ENCODE results near the gene CKMT2.

Gene CKMT2

DNA sequence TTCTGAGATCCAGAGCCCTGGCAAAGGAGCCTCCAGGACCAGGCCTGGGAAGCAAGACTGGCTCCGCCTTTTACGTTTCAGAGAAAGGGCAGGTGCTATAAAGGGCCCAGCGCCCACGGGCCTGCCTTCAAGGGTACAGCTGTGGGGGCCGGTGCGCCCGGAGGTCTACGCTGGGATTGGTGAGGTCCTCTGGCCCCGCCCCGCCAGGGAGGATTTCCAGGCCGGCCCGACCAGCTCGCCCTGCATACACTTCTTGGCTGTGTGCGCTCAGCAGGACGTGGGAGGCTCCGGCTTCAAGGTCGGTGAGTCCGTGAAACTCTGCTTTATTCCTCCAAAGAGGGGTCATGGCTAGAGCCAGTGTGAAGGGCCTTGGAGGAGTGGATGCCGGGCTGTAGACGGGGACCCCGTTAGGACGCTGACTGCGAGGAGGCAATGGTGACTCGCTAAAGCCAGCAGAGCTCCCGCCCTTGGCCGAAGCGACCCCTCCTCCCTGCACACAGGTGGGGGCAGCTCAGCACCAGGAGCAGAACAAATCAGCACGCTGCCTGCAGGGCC, at the start of gene CKMT2:
CKMT2 (plus strand) TSS at position 243 of the 555 bp plus-strand sequence. CDS start 17,811 bp downstream, outside the sequence.
- no peak for FAIRE-seq

GRCh38 chr5:81183811-81184748, 49.0 kb upstream of the CKMT2 start:
- no peak for FAIRE-seq

DNA sequence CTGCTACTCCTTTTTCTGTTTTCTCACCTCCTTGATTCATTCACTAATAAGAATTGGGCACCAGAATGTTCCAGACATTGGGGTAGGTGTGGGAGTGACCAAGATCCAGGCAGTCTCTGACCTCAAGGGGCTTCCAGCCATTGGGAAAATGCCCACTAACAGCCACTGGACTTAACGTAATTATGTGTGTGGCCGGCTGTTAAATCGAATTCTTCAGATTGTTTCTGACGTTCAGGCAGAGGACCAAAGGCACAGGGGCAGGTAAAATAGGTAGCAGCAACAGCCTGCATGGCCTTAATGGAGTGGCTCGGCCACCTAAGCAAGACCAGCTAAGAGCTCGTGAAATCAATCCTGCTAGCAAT, 48.4 kb upstream of the CKMT2 start:
- no peak for FAIRE-seq

GRCh38 chr5:81187885-81188284, 45.2 kb upstream of the CKMT2 start:
- FAIRE-seq: no peak

GRCh38 chr5:81188962-81189361, 44.2 kb upstream of the CKMT2 start:
- no peak for FAIRE-seq

GRCh38 chr5:81189875-81190498, 43.1 kb upstream of the CKMT2 start:
- FAIRE-seq: no peak

GRCh38 chr5:81191726-81192372, 41.3 kb upstream of the CKMT2 start:
- no peak for FAIRE-seq

- no peak for FAIRE-seq
Measured at GRCh38 chr5:81192373-81192750, 40.8 kb upstream of the CKMT2 start.

GRCh38 chr5:81194633-81195334, 38.3 kb upstream of the CKMT2 start:
- no peak for FAIRE-seq

DNA sequence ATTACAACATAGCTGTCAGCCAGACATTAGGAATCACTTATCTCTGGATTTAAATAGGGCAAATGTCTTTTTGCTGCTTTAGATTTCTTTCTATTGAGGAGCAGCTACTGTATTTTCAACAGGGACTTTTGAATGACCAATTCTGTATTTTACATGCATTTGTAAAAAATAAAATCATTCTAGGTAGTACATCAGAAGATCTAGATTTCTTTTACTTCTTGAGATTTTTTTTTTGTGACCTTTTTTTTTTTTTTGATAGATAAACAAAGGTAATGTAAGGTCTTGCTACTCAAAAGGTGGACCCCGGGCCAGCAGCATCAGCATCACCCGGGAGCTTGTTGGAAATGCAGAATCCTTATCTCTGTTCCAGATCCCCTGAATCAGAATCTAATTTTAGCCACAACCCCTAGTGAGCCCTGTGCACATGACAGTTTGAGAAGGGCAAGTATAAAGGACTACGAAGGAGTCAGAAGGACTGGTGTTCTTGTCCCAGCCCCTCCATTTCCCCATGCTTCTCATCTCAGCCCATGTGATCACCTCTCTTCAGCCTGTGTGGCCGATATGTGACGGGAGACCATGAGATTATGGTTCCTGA, 37.7 kb upstream of the CKMT2 start:
- FAIRE-seq: no peak

DNA sequence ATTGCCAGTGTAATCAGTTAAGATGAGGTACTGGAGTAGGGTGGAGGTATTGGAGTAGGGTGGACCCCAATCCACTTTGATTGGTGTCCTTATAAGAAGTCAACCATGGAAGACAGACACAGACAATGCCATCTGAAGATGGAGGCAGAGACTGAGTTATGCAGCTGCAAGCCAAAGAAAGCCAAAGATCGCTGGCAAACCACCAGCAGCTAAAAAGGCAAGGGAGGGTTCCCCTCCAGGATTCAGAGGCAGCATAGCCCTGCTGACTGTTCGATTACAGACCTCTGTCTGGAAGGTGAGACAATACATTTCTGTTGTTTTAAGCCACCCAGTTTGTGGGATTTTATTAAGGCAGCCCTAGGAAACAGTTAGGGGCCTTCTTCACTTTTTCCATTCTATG, 30.5 kb upstream of the CKMT2 start:
- FAIRE-seq: no peak

GRCh38 chr5:81203729-81204128, 29.4 kb upstream of the CKMT2 start:
- no peak for FAIRE-seq

DNA sequence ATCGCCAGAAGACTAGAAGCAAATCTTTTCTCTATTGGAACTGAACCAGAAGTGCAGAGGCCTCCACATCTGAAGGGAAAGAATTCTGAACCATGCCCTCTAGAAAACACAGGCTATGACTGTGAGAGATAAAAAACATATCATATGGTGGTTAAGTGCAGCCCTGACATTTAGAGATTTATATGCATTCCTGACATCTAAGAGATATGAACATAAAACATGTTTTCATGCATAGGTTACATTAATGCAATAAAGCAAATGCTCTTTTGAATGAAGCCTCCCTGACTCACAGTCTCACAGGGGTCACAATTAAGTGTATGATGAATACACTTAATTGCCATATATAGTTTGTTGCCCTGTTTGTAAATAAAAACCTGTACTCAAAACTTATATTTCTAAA, 28.9 kb upstream of the CKMT2 start:
- no peak for FAIRE-seq

DNA sequence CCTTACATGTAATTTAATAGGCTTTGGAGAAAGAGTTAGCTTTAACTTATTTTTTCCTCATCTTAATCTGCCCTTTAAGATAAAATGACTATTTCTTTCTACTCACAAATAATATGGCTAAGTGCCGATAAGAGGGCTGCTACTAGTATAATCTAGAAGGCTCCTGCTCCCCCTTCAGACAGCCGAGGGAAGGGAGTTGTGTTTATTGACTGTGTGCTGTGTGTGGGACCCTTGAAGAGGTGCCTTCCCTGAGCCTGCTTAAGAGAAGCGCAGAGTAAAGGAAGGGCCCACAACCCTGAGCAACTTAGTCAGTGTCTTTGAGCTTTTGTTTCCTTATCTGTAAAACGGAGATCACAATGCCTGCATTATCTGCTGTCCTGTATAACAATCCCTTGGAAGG, 28.1 kb upstream of the CKMT2 start:
- FAIRE-seq: no peak

GRCh38 chr5:81207009-81207408, 26.1 kb upstream of the CKMT2 start:
- no peak for FAIRE-seq

DNA sequence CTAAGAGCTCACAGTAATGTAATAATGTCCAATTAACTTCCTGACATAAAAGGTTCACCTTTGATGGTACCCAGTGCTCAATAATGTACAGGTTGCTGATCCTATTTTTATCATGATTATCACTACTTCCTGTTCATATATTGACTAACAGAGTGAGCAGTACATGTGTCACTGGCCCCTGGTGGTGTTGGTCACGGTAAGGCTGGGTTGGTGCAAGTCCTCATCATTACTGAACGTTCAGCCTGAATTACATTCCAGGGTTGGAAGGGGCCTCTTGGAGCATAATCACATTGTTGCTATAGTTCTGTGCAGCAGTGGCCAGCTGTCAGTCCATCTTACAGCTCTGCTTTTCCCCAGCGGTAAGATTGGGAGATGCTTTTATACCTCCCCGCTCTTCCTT, 24.2 kb upstream of the CKMT2 start:
- no peak for FAIRE-seq

GRCh38 chr5:81209386-81209785, 23.7 kb upstream of the CKMT2 start:
- no peak for FAIRE-seq

DNA sequence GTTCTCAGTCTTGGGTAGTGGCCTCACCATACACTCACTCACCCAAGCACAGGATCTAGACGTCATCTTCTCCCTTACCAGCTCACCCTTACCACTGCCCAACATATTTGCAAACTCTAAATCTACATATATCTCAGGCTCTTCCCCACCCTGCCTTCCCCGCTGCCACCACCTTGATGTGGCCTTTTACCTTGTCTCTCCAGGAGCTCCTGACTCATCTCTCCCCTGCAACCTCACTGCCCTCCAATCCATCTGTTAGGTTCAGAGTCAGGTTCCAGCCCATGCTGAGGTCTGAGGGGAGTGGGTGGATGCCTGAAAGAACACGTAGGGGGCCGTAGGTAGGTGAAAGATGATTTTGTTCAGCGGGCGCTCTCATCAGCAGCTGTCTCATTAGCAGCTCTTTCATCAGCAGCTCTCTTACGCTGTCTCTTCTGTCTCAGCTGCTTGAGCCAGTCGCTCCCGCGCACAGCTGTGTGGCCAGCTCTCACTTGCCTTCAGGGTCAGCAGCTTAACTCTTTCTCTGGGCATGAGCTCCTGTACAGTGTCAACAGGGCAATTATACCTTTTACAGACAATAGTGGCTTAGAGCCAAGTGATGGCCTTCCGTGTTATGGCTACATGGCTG, 23.1 kb upstream of the CKMT2 start:
- FAIRE-seq: no peak

GRCh38 chr5:81212211-81212751, 20.8 kb upstream of the CKMT2 start:
- no peak for FAIRE-seq

DNA sequence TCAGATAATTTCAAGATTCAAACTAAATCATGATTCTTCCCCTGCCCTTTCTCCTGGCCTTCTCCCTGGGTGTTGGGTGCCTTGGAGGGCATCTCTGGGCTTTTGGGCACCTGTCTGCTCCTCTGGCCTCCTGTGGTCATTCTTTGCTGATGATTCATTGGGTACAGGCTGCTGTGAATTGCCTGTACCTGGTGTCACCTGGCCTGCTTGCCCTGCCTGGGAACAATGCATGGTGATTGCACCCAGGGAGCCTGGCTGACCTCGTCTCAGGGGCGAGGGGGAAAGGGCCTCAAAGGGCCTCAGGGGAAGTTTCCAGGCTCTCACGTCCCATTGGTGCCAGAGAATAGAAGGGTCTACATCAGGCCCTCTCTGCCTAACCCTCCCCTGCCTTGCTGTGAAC, 20.1 kb upstream of the CKMT2 start:
- no peak for FAIRE-seq

DNA sequence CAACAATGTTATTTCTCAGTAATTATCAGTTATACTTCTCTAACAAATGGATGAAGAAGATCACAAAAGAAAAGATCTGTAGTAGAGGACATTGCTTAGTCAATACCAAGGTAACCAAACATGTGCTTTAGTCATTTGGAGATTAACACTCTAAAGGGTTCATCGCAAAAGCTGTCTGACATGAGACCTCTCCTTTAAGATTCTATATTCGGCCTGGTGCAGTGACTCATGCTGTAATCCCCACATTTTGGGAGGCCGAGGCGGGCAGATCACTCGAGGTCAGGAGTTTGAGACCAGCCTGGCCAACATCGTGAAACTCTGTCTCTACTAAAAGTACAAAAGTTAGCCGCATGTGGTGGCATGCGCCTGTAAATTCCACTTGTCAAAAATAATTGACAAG, 18.3 kb upstream of the CKMT2 start:
- FAIRE-seq: no peak

GRCh38 chr5:81216152-81216551, 17.0 kb upstream of the CKMT2 start:
- FAIRE-seq: no peak

All from colon (tissue), 2 donors.